DND-41 (cell line): ENCODE measurements around the gene ACADS.

Experiments
- ATAC-seq: fragments of 200-7000 bp; cut with Tn5 transposase; 3 replicates; pipeline ENCODE4 v1.9.1; 2021; ENCODE audit warnings: low read depth; ENCODE audit not compliant: insufficient read depth
- DNase-seq: peaks from one replicate; pipeline ENCODE4 v3.0.0-alpha.2; 2020
- H2AFZ ChIP-seq: 2 replicates; pipeline ENCODE4 v1.6.0; 2012; ENCODE audit warnings: low read depth, low read length
- H3K27ac ChIP-seq: 2 replicates; pipeline ENCODE4 v1.5.1; 2012; ENCODE audit warnings: low read length, inconsistent platforms
- H3K27me3 ChIP-seq: fragments of 200-600 bp; sonication (generic); 2 replicates; pipeline ENCODE4 v1.6.0; 2012; ENCODE audit warnings: low read length, mild to moderate bottlenecking, inconsistent platforms; ENCODE audit not compliant: insufficient read depth, poor library complexity
- H3K36me3 ChIP-seq: 2 replicates; pipeline ENCODE4 v1.5.1; 2012; ENCODE audit warnings: low read length, inconsistent platforms; ENCODE audit not compliant: insufficient read depth
- H3K4me1 ChIP-seq: 2 replicates; pipeline ENCODE4 v1.5.1; 2012; ENCODE audit warnings: mild to moderate bottlenecking, low read length; ENCODE audit not compliant: insufficient read depth
- H3K4me2 ChIP-seq: 2 replicates; pipeline ENCODE4 v1.6.0; 2012; ENCODE audit warnings: mild to moderate bottlenecking, moderate library complexity, low read length, inconsistent platforms; ENCODE audit not compliant: insufficient read depth
- H3K4me3 ChIP-seq, 2 experiments: fragments of 200-600 bp in 1 of 2; shearing (Covaris generic) in 1 of 2; 2 replicates each; pipeline ENCODE4 v1.5.1; 2012 to 2016; ENCODE audit warnings: inconsistent platforms in 2 of 2, low read length in 2 of 2, mild to moderate bottlenecking in 2 of 2, low read depth in 1 of 2, moderate library complexity in 1 of 2
- H3K79me2 ChIP-seq: 2 replicates; pipeline ENCODE4 v1.6.0; 2012; ENCODE audit warnings: low read length, inconsistent platforms; ENCODE audit not compliant: insufficient read depth
- H3K9ac ChIP-seq: 2 replicates; pipeline ENCODE4 v1.6.0; 2012; ENCODE audit warnings: low read depth, mild to moderate bottlenecking, inconsistent platforms, low read length, moderate library complexity
- H3K9me3 ChIP-seq: 2 replicates; pipeline ENCODE4 v1.5.1; 2012; ENCODE audit warnings: low read length, moderate library complexity, mild to moderate bottlenecking, inconsistent platforms; ENCODE audit not compliant: insufficient read depth, severe bottlenecking
- H4K20me1 ChIP-seq: 2 replicates; pipeline ENCODE4 v1.6.0; 2012; ENCODE audit warnings: low read length; ENCODE audit not compliant: insufficient read depth
- CTCF ChIP-seq: IDR thresholded peaks from 2 replicates; pipeline ENCODE4 v1.5.1; 2012; ENCODE audit warnings: borderline replicate concordance, low read length, moderate library complexity, mild to moderate bottlenecking; ENCODE audit not compliant: poor library complexity, severe bottlenecking; ENCODE audit errors: extremely low read depth
- EZH2 ChIP-seq: IDR thresholded peaks from 3 replicates; pipeline ENCODE4 v1.6.1; 2012; ENCODE audit warnings: borderline replicate concordance, low read depth, mild to moderate bottlenecking, moderate library complexity, low read length, inconsistent platforms; ENCODE audit not compliant: severe bottlenecking

The ACADS gene

GRCh38 chr12:120767071-120768024 lies 41.7 kb downstream of the ACADS start:
- Histone ChIP-seq H3K27ac (no peak overlapping the region), H4K20me1 (no peaks in the 10 kb centered on the region), H3K4me1 (no peaks in the 10 kb centered on the region), H3K4me3 (no peak overlapping the region), H2AFZ (no peak overlapping the region), H3K9me3 (no peaks in the 10 kb centered on the region), H3K36me3 (peaks cover 74% of the 10 kb centered on the region), H3K4me2 (no peak overlapping the region), H3K79me2 (no peaks in the 10 kb centered on the region), H3K9ac (no peak overlapping the region), H3K27me3 (no peaks in the 10 kb centered on the region)
- ATAC-seq (no peak), DNase-seq (no peak)
- TF ChIP-seq CTCF: no peak
- no peak for TF ChIP-seq EZH2

GRCh38 chr12:120771097-120771496 lies 45.5 kb downstream of the ACADS start:
- Histone ChIP-seq H3K9me3 (no peaks in the 10 kb centered on the region), H3K36me3 (peaks cover 56% of the 10 kb centered on the region), H2AFZ (no peak overlapping the region), H4K20me1 (0 out of 2 replicates have a peak, but pooled peaks cover 5% of the 10 kb centered on the region), H3K27ac (no peak overlapping the region), H3K27me3 (no peaks in the 10 kb centered on the region), H3K4me3 (no peak overlapping the region), H3K9ac (no peak overlapping the region), H3K4me1 (no peaks in the 10 kb centered on the region), H3K4me2 (no peak overlapping the region), H3K79me2 (no peaks in the 10 kb centered on the region; the same call in 1 of the 2 replicates)
- TF ChIP-seq EZH2 (no peak), CTCF (no peak)
- DNase-seq (no peak), ATAC-seq (no peak)

DNA sequence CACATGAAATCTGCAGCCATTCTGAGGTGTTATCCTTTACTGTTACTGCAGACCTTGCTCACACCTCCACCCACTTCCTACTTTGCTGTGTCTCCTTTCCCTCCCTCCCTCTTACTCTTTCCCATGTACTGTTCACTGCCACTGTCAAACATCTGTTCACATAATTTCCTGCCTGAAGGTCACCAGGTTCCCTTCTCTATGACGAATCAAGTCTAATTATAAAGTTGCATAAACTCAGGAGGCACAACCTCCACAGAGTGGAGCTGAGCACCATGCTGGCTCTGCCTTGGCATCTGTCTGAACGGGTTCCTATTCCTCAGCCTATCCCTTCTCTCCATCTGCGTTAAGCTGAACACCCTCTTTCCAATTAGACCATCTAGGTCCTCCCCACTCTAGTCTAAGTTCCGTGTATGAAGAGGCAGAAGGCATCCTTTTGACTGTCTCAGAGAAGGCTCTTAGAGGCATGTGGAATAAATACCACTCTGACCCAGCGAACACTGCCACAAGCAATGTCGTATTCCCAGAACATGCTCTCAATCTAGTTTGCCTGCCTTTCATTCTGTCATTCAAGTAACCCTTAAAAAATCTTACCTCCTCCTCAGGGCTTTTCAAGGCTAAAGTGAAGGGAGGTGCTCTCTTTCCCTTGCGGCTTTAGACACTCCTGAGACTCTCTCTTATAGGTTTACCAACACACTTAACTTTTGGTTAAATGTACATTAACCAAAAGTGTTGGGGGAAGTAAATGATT lies 48.7 kb downstream of the ACADS start:
- no peaks in the 10 kb centered on the region for H3K27me3 ChIP-seq
- DNase-seq (no peak), ATAC-seq (no peak)
- no peaks in the 10 kb centered on the region for H3K9me3 ChIP-seq
- no peak overlapping the region for H3K27ac ChIP-seq
- no peak overlapping the region for H2AFZ ChIP-seq
- no peak overlapping the region for H3K4me2 ChIP-seq
- peaks cover 49% of the 10 kb centered on the region for H3K36me3 ChIP-seq
- no peak overlapping the region for H3K4me3 ChIP-seq
- H3K79me2 ChIP-seq: no peaks in the 10 kb centered on the region; the same call in 1 of the 2 replicates
- H3K9ac ChIP-seq: no peak overlapping the region
- 0 out of 2 replicates have a peak, but pooled peaks cover 7% of the 10 kb centered on the region for H4K20me1 ChIP-seq
- H3K4me1 ChIP-seq: no peaks in the 10 kb centered on the region
- TF ChIP-seq CTCF (no peak), EZH2 (no peak)
